Heart left ventricle (tissue), 16 donors: ENCODE data around the gene LAMB4. TPM values are rescaled to one million over a fixed set of nuclear protein-coding genes. Genes with fewer than 3 reads are reported as not detected.

Experiments used
- ATAC-seq, 4 donors: fragments of 200-7000 bp; cut with Tn5 transposase; one replicate each; pipeline ENCODE4 v1.9.1; 2020 to 2022; ENCODE audit warnings: moderate library complexity in 4 of 4, mild to moderate bottlenecking in 3 of 4, moderate number of reproducible peaks in 1 of 4
- DNase-seq, 5 donors: peaks; one replicate each; pipeline ENCODE4 v3.0.0-alpha.2; 2020
- H3K27ac ChIP-seq, 12 donors: fragments of 200-600 bp; sonication (generic) in 4 of 12; one replicate each; pipeline versions ENCODE4 v1.5.0 to v1.8.0; 2016 to 2022; ENCODE audit warnings: mild to moderate bottlenecking in 2 of 12
- H3K27me3 ChIP-seq, 9 donors: fragments of 200-600 bp; sonication (generic) in 2 of 9; one replicate each; pipeline versions ENCODE4 v1.5.1 to v1.8.0; 2016 to 2022; ENCODE audit warnings: mild to moderate bottlenecking in 3 of 9
- H3K36me3 ChIP-seq, 9 donors: fragments of 200-600 bp; sonication (generic) in 2 of 9; one replicate each; pipeline versions ENCODE4 v1.5.0 to v1.8.0; 2018 to 2022; ENCODE audit warnings: mild to moderate bottlenecking in 2 of 9
- H3K4me1 ChIP-seq, 12 donors: fragments of 200-600 bp; sonication (generic) in 4 of 12; one replicate each; pipeline versions ENCODE4 v1.5.0 to v1.8.0; 2016 to 2022; ENCODE audit warnings: mild to moderate bottlenecking in 3 of 12
- H3K4me3 ChIP-seq, 12 donors: fragments of 200-600 bp; sonication (generic) in 4 of 12; one replicate each; pipeline versions ENCODE4 v1.5.0 to v1.8.0; 2017 to 2022; ENCODE audit warnings: mild to moderate bottlenecking in 9 of 12, moderate library complexity in 4 of 12
- H3K9me3 ChIP-seq, 12 donors: fragments of 200-600 bp; sonication (generic) in 4 of 12; one replicate each; pipeline versions ENCODE4 v1.5.0 to v1.8.0; 2016 to 2022; ENCODE audit warnings: mild to moderate bottlenecking in 1 of 12
- CTCF ChIP-seq, 12 donors: fragments of 200-600 bp; sonication (generic) in 4 of 12; IDR thresholded peaks; one replicate each; pipeline versions ENCODE4 v1.5.0 to v1.8.0; 2018 to 2022; ENCODE audit warnings: antibody characterized with exemption in 12 of 12, mild to moderate bottlenecking in 5 of 12
- POLR2A ChIP-seq, 2 donors: fragments of 450-650 bp; IDR thresholded peaks; one replicate each; pipeline ENCODE4 v1.6.1; 2017; ENCODE audit warnings: antibody characterized with exemption in 2 of 2, mild to moderate bottlenecking in 2 of 2, moderate library complexity in 2 of 2
- WGBS, 4 donors: extraction: QIAGEN DNeasy Blood & Tissue Kit in 2 of 4; methylation state at CpG; one replicate each; pipeline versions ENCODE4 v1.1.5 to v1.1.7; 2013 to 2018; 5-methylcytosine and 5-hydroxymethylcytosine counted together
- intact Hi-C, 10 donors: fragments of 100-400 bp; cut with DNase I; formaldehyde crosslinking; loops; one replicate each; pipeline versions ENCODE4 v1.11.1 to v1.14.2; 2022
- polyA plus RNA-seq, 2 donors: library from polyadenylated mRNA; stranded (reverse); fragments of 200-250 nt; gene quantifications; one replicate each; pipeline ENCODE4 v1.2.3, GENCODE V29; 2013
- total RNA-seq, 9 donors: library from RNA; depleted of rRNA in 2 of 9; stranded (reverse); fragments of >200 nt in 2 of 9; fragmentation: NEBNext Ultra II Directional in 3 of 9; extraction: Animal tissue kit (Norgen Biotek cat#: 25700) in 3 of 9; gene quantifications; one replicate each; pipeline versions ENCODE4 v1.1.0 to v1.2.4, GENCODE V29; 2016 to 2023
- donor health status: ischemic (EF 13 %, LVEDD 7.1; RV severe dilation, severe dysfunction).
- donor health status: healthy with polysubstance abuse.
- donor health status: DM: no; HTN: yes; CAD: no.
- donor health status: DM: no; HTN: no; CAD: no.
- donor health status: ischemic (EF 25% LVEDD 6.9; RV normal size, moderate dysfunction).
- donor health status: ischemic (EF 25% LVEDD 5.7; RV mildly dilated, moderate dysfunction).
- donor health status: healthy.
- donor health status: DM: yes; HTN: yes; CAD: no.
- donor health status: ischemic (EF 35%, LVEDD 5.7; RV mildly dilated, moderate dysfunction).
- donor health status: nonischemic (EF 11% LVEDD 7.7; RV severe dilation, severe dysfunction).
- donor health status: DM: yes; HTN: yes; CAD: no.
- donor health status: PGD.
- donor health status: ischemic (EF 29% LVEDD 5.4; RV normal size, mild dysfunction).
- donor health status: nonischemic (EF 23%, LVEDD 6.1; RV moderate dilation, normal function).

The LAMB4 gene
- total and polyA plus RNA-seq, 11 donors = 0.19 to 0.31 (median 0.26) TPM; not detected in 4

DNA sequence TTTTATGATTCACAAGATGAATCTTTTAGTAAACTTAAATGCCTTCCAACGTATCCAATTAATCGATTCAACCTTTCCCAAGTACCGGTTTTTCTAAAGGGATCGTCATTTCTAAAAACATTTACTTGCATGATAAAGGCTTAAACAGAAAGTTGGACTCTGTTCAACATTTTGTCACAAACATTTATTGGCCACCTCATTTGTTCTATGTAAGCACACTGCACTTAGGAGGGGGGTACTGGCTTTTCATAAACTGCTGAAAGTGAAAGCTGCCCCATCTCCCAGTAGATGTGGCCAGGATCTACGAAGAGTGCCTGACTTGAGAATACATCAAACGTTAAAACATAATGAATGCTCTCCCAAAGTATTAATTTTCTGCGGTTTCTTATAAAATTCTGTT, 37.3 kb upstream of the LAMB4 start:
- Histone ChIP-seq H3K27me3 (peaks cover 0 to 6% (median 0%) of the 10 kb centered on the region in 9 donors), H3K4me1 (no peaks in the 10 kb centered on the region), H3K4me3 (peak overlapping the region in 2 of 12 donors; percentile 7 to 23), H3K9me3 (no peaks in the 10 kb centered on the region), H3K27ac (no peak overlapping the region), H3K36me3 (no peaks in the 10 kb centered on the region)
- TF ChIP-seq CTCF (IDR thresholded peaks at IDR 0.05) = no peak
- TF ChIP-seq POLR2A (IDR thresholded peaks at IDR 0.05) = no peak
- ATAC-seq (no peak), DNase-seq (no peak)
- intact Hi-C loops = no loop called here
- 62 to 75% (median 71%) methylated on average over 7 of the region's 7 CpGs for WGBS, 4 donors

DNA sequence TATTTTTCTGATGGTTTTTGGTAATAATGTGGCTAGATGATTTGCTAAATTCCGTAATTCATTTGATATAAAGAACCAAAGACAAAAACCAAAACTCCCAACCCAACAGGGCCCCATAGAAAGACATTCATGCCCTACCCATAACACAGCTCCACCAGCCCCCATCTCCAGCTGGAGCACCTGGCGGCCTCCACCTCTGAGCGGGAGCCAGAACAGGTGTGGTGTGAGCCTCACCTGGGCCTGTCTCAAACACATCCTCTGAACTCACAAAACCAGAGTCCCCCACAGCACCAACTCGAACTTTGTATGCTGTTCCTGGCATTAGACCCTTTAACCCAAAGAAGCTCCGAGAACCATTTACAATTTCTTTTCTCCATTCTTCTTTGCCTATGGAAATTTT, 36.5 kb upstream of the LAMB4 start:
- H3K27me3 ChIP-seq = peaks cover 0 to 6% (median 0%) of the 10 kb centered on the region in 9 donors
- H3K27ac ChIP-seq = no peak overlapping the region
- intact Hi-C loops = no loop called here
- H3K9me3 ChIP-seq = no peaks in the 10 kb centered on the region
- 93 to 96% (median 93%) methylated on average over 5 of the region's 5 CpGs for WGBS, 4 donors
- H3K4me1 ChIP-seq = no peaks in the 10 kb centered on the region
- DNase-seq (no peak), ATAC-seq (no peak)
- no peaks in the 10 kb centered on the region for H3K36me3 ChIP-seq
- TF ChIP-seq CTCF (IDR thresholded peaks at IDR 0.05) = no peak
- TF ChIP-seq POLR2A (IDR thresholded peaks at IDR 0.05) = no peak
- no peak overlapping the region for H3K4me3 ChIP-seq

DNA sequence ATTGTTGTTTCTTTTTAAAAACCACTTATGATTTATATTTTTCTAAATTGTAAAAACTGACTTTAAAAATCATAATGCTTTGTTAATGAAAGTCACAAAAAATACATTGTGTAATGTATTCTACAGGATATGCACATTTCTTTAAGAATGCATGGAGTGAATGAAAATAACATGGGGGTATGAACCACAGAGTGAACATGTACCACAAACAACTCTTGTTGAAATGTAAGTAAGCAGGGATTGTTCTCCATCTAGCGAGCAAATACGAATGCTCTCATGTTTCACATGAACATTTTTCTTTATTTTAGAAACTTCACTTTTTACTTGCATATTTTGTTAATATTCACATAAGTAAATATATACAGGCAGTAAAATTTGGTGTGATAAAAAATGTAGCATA, 35.6 kb upstream of the LAMB4 start:
- Histone ChIP-seq H3K4me3 (no peak overlapping the region), H3K27me3 (peaks cover 0 to 6% (median 0%) of the 10 kb centered on the region in 9 donors), H3K36me3 (no peaks in the 10 kb centered on the region), H3K9me3 (no peaks in the 10 kb centered on the region), H3K27ac (no peak overlapping the region), H3K4me1 (no peaks in the 10 kb centered on the region)
- 92 to 96% (median 95%) methylated on average over 2 of the region's 2 CpGs for WGBS, 4 donors
- intact Hi-C loops = no loop called here
- no peak for TF ChIP-seq CTCF (IDR thresholded peaks at IDR 0.05)
- no peak for TF ChIP-seq POLR2A (IDR thresholded peaks at IDR 0.05)
- DNase-seq (no peak), ATAC-seq (no peak)

DNA sequence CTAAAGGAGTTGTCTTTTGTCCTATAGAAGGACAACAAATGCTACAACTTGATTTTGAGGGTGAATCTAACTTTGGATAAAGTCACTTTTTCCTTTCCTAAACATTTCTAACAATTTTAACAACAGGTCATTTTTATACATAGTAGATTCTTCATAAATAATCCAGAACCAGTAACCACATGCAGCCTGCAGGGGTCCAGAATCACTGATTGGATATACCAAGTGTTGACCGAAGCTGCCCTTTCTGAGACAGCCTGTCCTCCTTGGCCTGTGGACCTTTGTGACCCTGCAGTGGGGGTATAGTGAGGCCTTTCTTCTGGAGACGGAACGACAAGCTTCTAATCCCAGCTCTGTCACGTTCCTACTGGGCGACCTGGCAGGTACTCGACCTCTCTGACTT, 34.8 kb upstream of the LAMB4 start:
- no peaks in the 10 kb centered on the region for H3K36me3 ChIP-seq
- intact Hi-C loops = no loop called here
- ATAC-seq = no peak

More for the DNA sequence above, 34.8 kb upstream of the LAMB4 start:
- Histone ChIP-seq H3K27me3 (peaks cover 0 to 6% (median 0%) of the 10 kb centered on the region in 9 donors), H3K4me3 (no peak overlapping the region), H3K9me3 (no peaks in the 10 kb centered on the region), H3K4me1 (no peaks in the 10 kb centered on the region), H3K27ac (no peak overlapping the region)
- WGBS, 4 donors = 68 to 78% (median 74%) methylated on average over 6 of the region's 6 CpGs
- DNase-seq = no peak
- TF ChIP-seq POLR2A (IDR thresholded peaks at IDR 0.05) (no peak), CTCF (IDR thresholded peaks at IDR 0.05) (no peak)
